WTC11 (cell line): ENCODE data around the gene ARHGAP18. TPM values are rescaled to one million over a fixed set of nuclear protein-coding genes. Genes with fewer than 3 reads are reported as not detected.

ENCODE experiments used
- ATAC-seq: fragments of 200-7000 bp; cut with Tn5 transposase; 2 replicates; pipeline ENCODE4 v1.10.0; 2021; ENCODE audit warnings: mild to moderate bottlenecking, moderate library complexity
- CTCF ChIA-PET: fragments of 300-600 bp; sonication (Branson Sonifier 250); formaldehyde crosslinking; loops from one replicate; lab custom pipeline; 2021; ENCODE audit warnings: antibody characterized with exemption; lab: Charles Lee
- POLR2A ChIA-PET: fragments of 350-600 bp; sonication (Branson Sonifier 250); formaldehyde crosslinking; loops from one replicate; lab custom pipeline; 2021; ENCODE audit warnings: antibody characterized with exemption; lab: Charles Lee
- DNase-seq: peaks from one replicate; pipeline ENCODE4 v3.0.0; 2021; ENCODE audit warnings: low spot score
- H3K27ac Mint-ChIP-seq: 2 replicates; pipeline ENCODE4 v1.8.0; 2021; ENCODE audit warnings: mixed read lengths
- H3K27me3 Mint-ChIP-seq: 2 replicates; pipeline ENCODE4 v1.8.0; 2021; ENCODE audit warnings: low read depth, mild to moderate bottlenecking, moderate library complexity, mixed read lengths
- H3K36me3 Mint-ChIP-seq: 2 replicates; pipeline ENCODE4 v1.8.0; 2021; ENCODE audit warnings: mixed read lengths
- H3K4me1 Mint-ChIP-seq: 2 replicates; pipeline ENCODE4 v1.8.0; 2022; ENCODE audit warnings: mixed read lengths
- H3K4me3 Mint-ChIP-seq: 2 replicates; pipeline ENCODE4 v1.8.0; 2021; ENCODE audit warnings: mild to moderate bottlenecking, moderate library complexity, mixed read lengths
- H3K9me3 Mint-ChIP-seq: 2 replicates; pipeline ENCODE4 v1.8.0; 2021; ENCODE audit warnings: mixed read lengths
- E2F1 ChIP-seq: sonication (generic); formaldehyde crosslinking; IDR thresholded peaks from 2 replicates; pipeline ENCODE4 v1.8.0; 2022; ENCODE audit warnings: mild to moderate bottlenecking, missing genetic modification reagents
- E2F5 ChIP-seq: sonication (generic); formaldehyde crosslinking; IDR thresholded peaks from 2 replicates; pipeline ENCODE4 v1.8.1; 2022; ENCODE audit warnings: mild to moderate bottlenecking, moderate library complexity, missing genetic modification reagents
- ELF4 ChIP-seq: sonication (generic); formaldehyde crosslinking; IDR thresholded peaks from 2 replicates; pipeline ENCODE4 v1.8.1; 2022; ENCODE audit warnings: low read depth, mild to moderate bottlenecking, moderate library complexity, missing genetic modification reagents
- ERG ChIP-seq: fragments of 250-450 bp; sonication (Bioruptor Pico); IDR thresholded peaks from 2 replicates; pipeline ENCODE4 v1.8.0; 2021; ENCODE audit warnings: mild to moderate bottlenecking
- ETV6 ChIP-seq: sonication (generic); formaldehyde crosslinking; IDR thresholded peaks from 2 replicates; pipeline ENCODE4 v1.8.1; 2022; ENCODE audit warnings: mild to moderate bottlenecking, missing genetic modification reagents
- FOXP4 ChIP-seq: sonication (generic); formaldehyde crosslinking; IDR thresholded peaks from 2 replicates; pipeline ENCODE4 v1.8.0; 2022; ENCODE audit warnings: mild to moderate bottlenecking, missing genetic modification reagents
- OVOL2 ChIP-seq: fragments of 250-450 bp; sonication (Bioruptor Pico); IDR thresholded peaks from 2 replicates; pipeline ENCODE4 v1.9.0; 2021; ENCODE audit warnings: mild to moderate bottlenecking, borderline replicate concordance
- SOX15 ChIP-seq: fragments of 250-450 bp; sonication (Bioruptor Pico); IDR thresholded peaks from 2 replicates; pipeline ENCODE4 v1.9.0; 2021; ENCODE audit warnings: mild to moderate bottlenecking
- ZNF416 ChIP-seq: fragments of 250-450 bp; sonication (Bioruptor Pico); IDR thresholded peaks from 2 replicates; pipeline ENCODE4 v1.9.0; 2021; ENCODE audit warnings: mild to moderate bottlenecking, inconsistent platforms
- ZNF512 ChIP-seq: sonication (generic); formaldehyde crosslinking; IDR thresholded peaks from 2 replicates; pipeline ENCODE4 v1.8.1; 2022; ENCODE audit warnings: missing genetic modification reagents, borderline replicate concordance
- ZNF532 ChIP-seq: fragments of 250-450 bp; sonication (Bioruptor Pico); IDR thresholded peaks from 2 replicates; pipeline ENCODE4 v1.9.0; 2021; ENCODE audit warnings: mild to moderate bottlenecking, borderline replicate concordance
- ZNF671 ChIP-seq: fragments of 250-450 bp; sonication (Bioruptor Pico); IDR thresholded peaks from 2 replicates; pipeline ENCODE4 v1.8.0; 2021; ENCODE audit warnings: mild to moderate bottlenecking
- total RNA-seq: library from RNA; stranded (reverse); gene quantifications from 3 replicates; pipeline ENCODE4 v1.2.3, GENCODE V29; 2021

Gene ARHGAP18
- total RNA-seq, 1 experiment from 2014 or later = 4.6 TPM

GRCh38 chr6:129597023-129597713, 112.8 kb downstream of the ARHGAP18 start (continued):
- TF ChIP-seq ZNF532 (CRISPR knock-in tag) = no peak
- TF ChIP-seq E2F1 = no peak
- TF ChIP-seq E2F5 (CRISPR knock-in tag) = no peak
- no peak for TF ChIP-seq ZNF416 (CRISPR knock-in tag)
- TF ChIP-seq ELF4 (CRISPR knock-in tag) = no peak
- TF ChIP-seq SOX15 (CRISPR knock-in tag) = no peak
- TF ChIP-seq FOXP4 = no peak

GRCh38 chr6:129596522-129596921, 113.5 kb downstream of the ARHGAP18 start:
- Mint-ChIP-seq H3K27me3 (no peaks in the 10 kb centered on the region), H3K36me3 (no peaks in the 10 kb centered on the region), H3K27ac (no peak overlapping the region), H3K4me3 (no peak overlapping the region), H3K9me3 (no peaks in the 10 kb centered on the region), H3K4me1 (peaks cover 7% of the 10 kb centered on the region; the same call in 1 of the 2 replicates)
- DNase-seq (no peak), ATAC-seq (no peak)
- ChIA-PET CTCF (interaction anchor here (1.7 to 3.4 kb wide), 5 partner anchors 11 to 178 kb away, joined by 3 to 32 read pairs (median 7); no protein-coding TSS in a partner anchor), POLR2A (no interaction called here)
- TF ChIP-seq OVOL2 (CRISPR knock-in tag) (no peak), SOX15 (CRISPR knock-in tag) (no peak), ETV6 (CRISPR knock-in tag) (no peak), ZNF671 (CRISPR knock-in tag) (no peak), ZNF512 (no peak), ERG (no peak)
